ENCODE data around the gene ZNF668.

GRCh38 chr16:31036691-31037090 lies 37.3 kb downstream of the ZNF668 start:
- no peak for TF ChIP-seq CTCF (IDR thresholded peaks at IDR 0.05)
- TF ChIP-seq ZFX (IDR thresholded peaks at IDR 0.05; ENCODE audit: borderline replicate concordance): no peak

Data from 22Rv1 (cell line).